NOMO-1 (cell line): ENCODE results near the gene CDIP1.

ENCODE experiments used
- DNase-seq, 2 experiments: peaks; one replicate each; lab custom pipeline; 2025; ENCODE audit not compliant: unreplicated experiment in 2 of 2; lab: John Stamatoyannopoulos, UW

Gene CDIP1

GRCh38 chr16:4460936-4461249 lies 77.7 kb downstream of the CDIP1 start:
- no peak for DNase-seq
